HCT116 (cell line): ENCODE data around the gene HADH. TPM values are rescaled to one million over a fixed set of nuclear protein-coding genes. Genes with fewer than 3 reads are reported as not detected.

Source experiments
- ATAC-seq: fragments of 200-7000 bp; cut with Tn5 transposase; 2 replicates; pipeline ENCODE4 v1.9.1; 2020; ENCODE audit warnings: mild to moderate bottlenecking, moderate library complexity
- BruUV-seq: library from RNA; stranded (reverse); fragments of 400-500 nt; replicated peaks from 2 replicates; lab custom pipeline; 2021; lab: Mats Ljungman, UMichigan
- CTCF ChIA-PET: fragments of 300-600 bp; sonication (Branson Sonifier 250); formaldehyde crosslinking; loops from one replicate; lab custom pipeline; 2021; ENCODE audit warnings: antibody characterized with exemption; lab: Charles Lee
- POLR2A ChIA-PET: fragments of 300-600, 350-600 bp; sonication (Branson Sonifier 250); formaldehyde crosslinking; loops from one replicate; lab custom pipeline; 2021; ENCODE audit warnings: antibody characterized with exemption; lab: Charles Lee
- RAD21 ChIA-PET, 2 experiments: fragments of 300-600 bp; sonication (Branson Sonifier 250); formaldehyde crosslinking; loops; one replicate each; lab custom pipeline; 2023; ENCODE audit warnings: low total read pairs in 2 of 2; ENCODE audit not compliant: uncharacterized antibody in 2 of 2, unreplicated experiment in 2 of 2, low non-redundant PET in 1 of 2; lab: Charles Lee
- DNase-seq: peaks from one replicate; pipeline ENCODE4 v3.0.0-alpha.2; 2010; ENCODE audit warnings: low read depth, low spot score
- H2AFZ ChIP-seq: fragments of 200-600 bp; shearing (Covaris generic), sonication (generic); 2 replicates; pipeline ENCODE4 v1.6.1; 2017; ENCODE audit warnings: low read depth, mixed run types, mixed read lengths, antibody characterized with exemption, low read length; ENCODE audit not compliant: poor library complexity, severe bottlenecking
- H3K27ac ChIP-seq: 2 replicates; pipeline ENCODE4 v1.5.1; 2012; ENCODE audit warnings: low read depth, low read length
- H3K27me3 ChIP-seq: fragments of 200-600 bp; sonication (generic); 2 replicates; pipeline ENCODE4 v1.6.1; 2016; ENCODE audit warnings: mixed run types, low read length, mixed read lengths; ENCODE audit not compliant: insufficient read depth
- H3K36me3 ChIP-seq, 2 experiments: fragments of 200-500 bp in 1 of 2; fragments of 200-600 bp in 1 of 2; sonication (Bioruptor generic) in 1 of 2; sonication (generic) in 1 of 2; 2 replicates each; pipeline versions ENCODE4 v1.5.1 to v1.6.1; 2014 to 2016; ENCODE audit warnings: low read length in 2 of 2, inconsistent platforms in 1 of 2, mixed read lengths in 1 of 2, mixed run types in 1 of 2; ENCODE audit not compliant: insufficient read depth in 2 of 2, control insufficient read depth in 1 of 2
- H3K4me1 ChIP-seq, 2 experiments: fragments of 200-600 bp in 1 of 2; sonication (generic) in 1 of 2; 2 replicates each; pipeline versions ENCODE4 v1.5.1 to v1.6.1; 2012 to 2017; ENCODE audit warnings: low read length in 2 of 2, inconsistent platforms in 1 of 2, mild to moderate bottlenecking in 1 of 2, mixed read lengths in 1 of 2, mixed run types in 1 of 2, moderate library complexity in 1 of 2; ENCODE audit not compliant: insufficient read depth in 2 of 2, control insufficient read depth in 1 of 2
- H3K4me2 ChIP-seq: fragments of 200-600 bp; sonication (generic); 2 replicates; pipeline ENCODE4 v1.6.1; 2017; ENCODE audit warnings: mixed run types, low read length, mixed read lengths
- H3K4me3 ChIP-seq, 2 experiments: fragments of 200-600 bp in 1 of 2; sonication (generic) in 1 of 2; replicated peaks in 1 of 2; 2 replicates each; pipeline ENCODE4 v1.5.1; 2011 to 2016; ENCODE audit warnings: low read length in 2 of 2, control low read depth in 1 of 2, low read depth in 1 of 2, mild to moderate bottlenecking in 1 of 2, mixed read lengths in 1 of 2, mixed run types in 1 of 2
- H3K79me2 ChIP-seq: fragments of 200-600 bp; sonication (generic); 2 replicates; pipeline ENCODE4 v1.6.1; 2017; ENCODE audit warnings: mild to moderate bottlenecking, mixed run types, low read length, moderate library complexity, mixed read lengths; ENCODE audit not compliant: insufficient read depth
- H3K9ac ChIP-seq: fragments of 200-600 bp; sonication (generic); 2 replicates; pipeline ENCODE4 v1.6.1; 2016; ENCODE audit warnings: low read length, mixed read lengths
- H3K9me2 ChIP-seq: fragments of 200-600 bp; sonication (generic), shearing (Covaris generic); 2 replicates; pipeline ENCODE4 v1.6.1; 2017; ENCODE audit warnings: mixed run types, mild to moderate bottlenecking, moderate library complexity; ENCODE audit not compliant: insufficient read depth
- H3K9me3 ChIP-seq, 2 experiments: fragments of 200-500 bp in 1 of 2; fragments of 200-600 bp in 1 of 2; sonication (Bioruptor generic) in 1 of 2; sonication (generic) in 1 of 2; 2 replicates each; pipeline ENCODE4 v1.6.1; 2014 to 2017; ENCODE audit warnings: low read length in 2 of 2, mixed read lengths in 2 of 2, inconsistent platforms in 1 of 2, low read depth in 1 of 2, mild to moderate bottlenecking in 1 of 2, mixed run types in 1 of 2, moderate library complexity in 1 of 2; ENCODE audit not compliant: control insufficient read depth in 1 of 2, insufficient read depth in 1 of 2
- H4K20me1 ChIP-seq: fragments of 200-600 bp; sonication (generic), shearing (Covaris generic); 2 replicates; pipeline ENCODE4 v1.6.1; 2017; ENCODE audit warnings: mixed run types, mild to moderate bottlenecking, moderate library complexity; ENCODE audit not compliant: insufficient read depth
- ATF3 ChIP-seq: IDR thresholded peaks from 2 replicates; pipeline ENCODE4 v1.6.1; 2012
- CEBPB ChIP-seq: IDR thresholded peaks from 2 replicates; pipeline ENCODE4 v1.6.1; 2012; ENCODE audit warnings: low read depth
- CTCF ChIP-seq, 3 experiments: fragments of 200-600 bp in 1 of 3; sonication (generic) in 1 of 3; IDR thresholded peaks in 2 of 3; conservative IDR thresholded peaks in 1 of 3; 2 replicates each; pipeline ENCODE4 v1.5.1; 2012 to 2017; ENCODE audit warnings: low read depth in 2 of 3, low read length in 2 of 3, antibody characterized with exemption in 1 of 3, borderline replicate concordance in 1 of 3, control low read depth in 1 of 3, mild to moderate bottlenecking in 1 of 3, mixed read lengths in 1 of 3, mixed run types in 1 of 3, moderate library complexity in 1 of 3; ENCODE audit not compliant: insufficient read depth in 1 of 3
- EZH2 ChIP-seq: fragments of 200-600 bp; sonication (generic); IDR thresholded peaks from 2 replicates; pipeline ENCODE4 v1.6.1; 2017; ENCODE audit warnings: antibody characterized with exemption, mixed run types
- EZH2phosphoT487 ChIP-seq: fragments of 200-600 bp; IDR thresholded peaks from 2 replicates; pipeline ENCODE4 v1.6.1; 2018; ENCODE audit warnings: antibody characterized with exemption, borderline replicate concordance
- FOSL1 ChIP-seq: IDR thresholded peaks from 2 replicates; pipeline ENCODE4 v1.6.1; 2012; ENCODE audit warnings: low read depth
- JUND ChIP-seq: IDR thresholded peaks from 2 replicates; pipeline ENCODE4 v1.6.1; 2012
- POLR2A ChIP-seq: IDR thresholded peaks from 2 replicates; pipeline ENCODE4 v1.7.0; 2011; ENCODE audit warnings: borderline replicate concordance; ENCODE audit not compliant: insufficient read depth, insufficient read length; ENCODE audit errors: extremely low read depth
- POLR2AphosphoS5 ChIP-seq: IDR thresholded peaks from 2 replicates; pipeline ENCODE4 v1.6.1; 2011; ENCODE audit warnings: mild to moderate bottlenecking, low read depth, low read length, moderate library complexity
- SIN3A ChIP-seq: IDR thresholded peaks from 2 replicates; pipeline ENCODE4 v1.6.1; 2012; ENCODE audit warnings: low read depth
- SP1 ChIP-seq: IDR thresholded peaks from 2 replicates; pipeline ENCODE4 v1.6.1; 2012; ENCODE audit warnings: low read depth
- SRF ChIP-seq: IDR thresholded peaks from 2 replicates; pipeline ENCODE4 v1.6.1; 2012; ENCODE audit warnings: low read depth
- TCF7L2 ChIP-seq: IDR thresholded peaks from 2 replicates; pipeline ENCODE4 v1.7.0; 2011; ENCODE audit warnings: borderline replicate concordance, inconsistent platforms; ENCODE audit not compliant: insufficient read depth, insufficient read length; ENCODE audit errors: extremely low read depth
- YY1 ChIP-seq: IDR thresholded peaks from 2 replicates; pipeline ENCODE4 v1.6.1; 2011; ENCODE audit warnings: low read length, low read depth, moderate library complexity, mild to moderate bottlenecking; ENCODE audit not compliant: insufficient replicate concordance; ENCODE audit errors: extremely low read depth
- ZBTB33 ChIP-seq: IDR thresholded peaks from 2 replicates; pipeline ENCODE4 v1.6.1; 2011; ENCODE audit warnings: mild to moderate bottlenecking, low read length, moderate library complexity; ENCODE audit not compliant: insufficient replicate concordance; ENCODE audit errors: extremely low read depth
- ZFX ChIP-seq: fragments of 450-650 bp; IDR thresholded peaks from 2 replicates; pipeline ENCODE4 v1.6.1; 2017
- ZNF274 ChIP-seq: fragments of 200-500 bp; sonication (Bioruptor generic); IDR thresholded peaks from 2 replicates; pipeline ENCODE4 v1.6.1; 2014; ENCODE audit warnings: mild to moderate bottlenecking, low read depth, low read length, inconsistent platforms
- intact Hi-C: fragments of 100-400 bp; cut with micrococcal nuclease; formaldehyde crosslinking; loops from 2 replicates; pipeline ENCODE4 v1.10.0; 2022
- total RNA-seq: library from RNA; stranded (reverse); gene quantifications from one replicate; pipeline ENCODE4 v1.2.1, GENCODE V29; 2021; ENCODE audit not compliant: unreplicated experiment

The HADH gene
- total RNA-seq, 1 experiment from 2014 or later, result 30.2 TPM

GRCh38 chr4:107977482-107977881 lies 12.2 kb upstream of the HADH start:
- Histone ChIP-seq H3K4me2 (no peak overlapping the region), H3K36me3 (no peaks in the 10 kb centered on the region), H3K4me1 (no peaks in the 10 kb centered on the region), H3K9me2 (no peaks in the 10 kb centered on the region), H3K9ac (no peak overlapping the region), H3K9me3 (no peaks in the 10 kb centered on the region), H3K4me3 (no peak overlapping the region), H3K79me2 (no peaks in the 10 kb centered on the region), H4K20me1 (no peaks in the 10 kb centered on the region), H3K27ac (no peak overlapping the region), H3K27me3 (no peaks in the 10 kb centered on the region), H2AFZ (no peak overlapping the region)
- DNase-seq (no peak), ATAC-seq (no peak)
- intact Hi-C loops, result no loop called here
- TF ChIP-seq YY1 (no peak), SIN3A (no peak), CTCF (IDR thresholded peaks at IDR 0.05 in 2 of 3, conservative IDR thresholded peaks at IDR 0.05 in 1 of 3; ENCODE audit: borderline replicate concordance in 1 of 3, insufficient read depth in 1 of 3, low read depth in 2 of 3, low read length in 2 of 3) (no peak), ZBTB33 (no peak), ZNF274 (no peak), SRF (no peak), JUND (no peak), POLR2A (no peak), CEBPB (no peak), POLR2AphosphoS5 (no peak), EZH2 (no peak), SP1 (no peak), FOSL1 (no peak), TCF7L2 (no peak), ZFX (no peak), EZH2phosphoT487 (no peak), ATF3 (no peak)
- RAD21 ChIA-PET, result no interaction called here
- POLR2A ChIA-PET, result no interaction called here
- BruUV-seq, result no TSS peak
- CTCF ChIA-PET, result no interaction called here
